ENCODE data around the gene ZNF691. TPM values are rescaled to one million over a fixed set of nuclear protein-coding genes. Genes with fewer than 3 reads are reported as not detected.
"Not testable (repeated sequence)": the region's sequence is repeated elsewhere in the genome, so short reads cannot be mapped to it uniquely, and the experiment has no call there.

The ZNF691 gene
- total RNA-seq, 1 donor from 2014 or later, result 7.7 TPM

DNA sequence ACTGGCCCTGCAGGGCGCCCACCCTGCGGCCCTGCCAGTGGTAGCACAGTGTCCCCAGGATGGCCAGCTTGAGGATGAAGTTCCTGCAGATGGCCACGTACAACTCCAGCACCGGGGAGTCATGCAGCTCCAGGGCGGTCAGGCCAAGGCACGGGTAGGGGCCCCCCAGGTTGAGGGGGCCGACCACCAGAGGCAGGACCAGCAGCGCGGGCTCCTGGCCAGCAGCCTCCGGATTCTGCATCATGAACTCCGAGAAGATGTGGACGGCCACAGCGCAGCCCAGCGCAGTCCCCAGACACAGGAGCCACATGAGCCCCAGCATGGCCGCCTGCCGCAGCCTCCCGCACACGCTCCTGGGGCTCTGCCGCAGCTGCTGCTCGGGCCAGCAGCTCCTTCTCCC is 41.0 kb downstream of the ZNF691 start:
- intact Hi-C loops (cut with DNase I), result no loop called here
- no peak for DNase-seq (ENCODE audit: missing footprints)

DNA sequence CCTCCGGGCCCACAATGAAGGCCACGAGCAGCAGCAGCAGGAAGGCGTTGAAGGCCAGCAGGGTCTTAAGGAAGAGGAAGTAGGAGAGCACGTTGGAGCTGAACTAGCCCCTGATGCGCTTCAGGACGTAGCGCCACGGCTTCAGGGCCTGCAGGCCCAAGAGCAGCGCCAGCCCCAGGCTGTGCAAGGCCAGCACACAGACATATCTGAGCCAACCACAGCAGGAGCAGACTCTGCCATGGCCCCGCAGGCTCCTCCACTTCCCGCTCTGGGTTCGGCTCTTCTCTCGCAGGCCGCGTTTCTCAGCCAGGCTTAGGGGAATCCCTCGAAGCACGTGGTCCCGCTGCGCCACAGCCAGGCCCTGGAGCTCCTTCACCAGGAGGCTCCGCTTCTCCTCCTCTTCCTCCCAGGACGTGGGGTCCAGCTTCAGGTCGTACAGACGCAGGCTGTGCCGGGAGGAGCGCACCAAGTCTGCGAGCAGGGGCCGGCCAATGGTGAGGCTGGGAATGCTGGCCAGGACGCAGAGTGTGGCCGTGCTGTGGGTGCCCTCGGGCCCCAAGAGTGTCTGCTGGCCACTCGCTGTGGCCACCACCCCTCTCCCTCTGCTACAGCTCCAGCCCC is 41.7 kb downstream of the ZNF691 start:
- ATAC-seq (no peak), DNase-seq (ENCODE audit: missing footprints) (no peak)
- intact Hi-C loops (cut with DNase I), result no loop called here

More for the DNA sequence above, 41.0 kb downstream of the ZNF691 start:
- ATAC-seq, result no peak

DNA sequence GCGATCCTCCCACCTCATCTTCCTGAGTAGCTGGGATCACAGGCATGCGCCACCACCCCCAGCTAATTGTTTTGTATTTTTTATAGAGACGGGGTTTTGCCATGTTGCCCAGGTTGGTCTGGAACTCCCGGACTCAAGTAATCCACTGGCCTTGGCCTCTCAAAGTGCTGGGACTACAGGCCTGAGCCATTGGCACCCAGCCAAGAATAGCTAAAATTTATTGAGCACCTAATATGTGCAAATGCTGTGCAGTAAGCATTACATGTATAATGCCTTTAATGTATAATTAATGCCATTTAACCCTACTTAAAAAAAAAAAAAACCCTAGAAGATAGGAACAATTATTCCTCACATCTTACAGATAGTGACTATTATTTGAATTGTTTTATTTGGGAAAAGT is 42.9 kb downstream of the ZNF691 start:
- DNase-seq (ENCODE audit: missing footprints), result no peak
- intact Hi-C loops (cut with DNase I), result no loop called here
- no peak for ATAC-seq

DNA sequence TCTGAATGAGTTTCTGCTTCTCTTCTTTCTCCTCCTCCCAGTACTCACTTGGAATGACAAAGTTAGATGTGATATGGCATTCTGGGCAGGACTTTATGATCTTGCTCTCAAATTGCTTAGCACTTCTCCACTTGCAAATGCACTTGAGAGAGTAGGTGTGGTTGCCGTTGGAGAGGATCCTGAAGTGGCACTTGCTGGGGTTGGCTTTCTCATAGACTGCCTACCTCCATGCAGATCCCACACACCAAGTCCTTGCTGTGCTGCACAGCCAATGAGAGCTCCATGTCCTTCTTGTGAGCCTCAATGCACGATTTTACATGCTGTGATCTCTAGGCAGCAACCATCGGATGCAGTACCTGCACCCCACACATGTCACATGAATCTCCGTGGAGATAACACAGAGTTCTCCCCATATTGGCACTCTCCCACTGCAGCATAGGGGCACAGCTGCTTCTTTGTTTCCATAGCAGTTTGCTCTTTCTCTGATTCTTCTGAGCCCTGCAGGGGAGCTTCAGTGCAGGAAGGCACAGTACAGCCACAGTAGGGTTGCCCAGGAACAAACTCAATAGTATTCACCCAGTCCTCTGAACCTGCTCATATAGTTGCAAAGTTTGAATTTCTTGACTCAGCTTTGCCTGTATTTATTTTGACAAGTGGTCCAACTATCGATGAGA is 45.2 kb downstream of the ZNF691 start:
- ATAC-seq (no peak), DNase-seq (ENCODE audit: missing footprints) (no peak)
- intact Hi-C loops (cut with DNase I), result no loop called here

DNA sequence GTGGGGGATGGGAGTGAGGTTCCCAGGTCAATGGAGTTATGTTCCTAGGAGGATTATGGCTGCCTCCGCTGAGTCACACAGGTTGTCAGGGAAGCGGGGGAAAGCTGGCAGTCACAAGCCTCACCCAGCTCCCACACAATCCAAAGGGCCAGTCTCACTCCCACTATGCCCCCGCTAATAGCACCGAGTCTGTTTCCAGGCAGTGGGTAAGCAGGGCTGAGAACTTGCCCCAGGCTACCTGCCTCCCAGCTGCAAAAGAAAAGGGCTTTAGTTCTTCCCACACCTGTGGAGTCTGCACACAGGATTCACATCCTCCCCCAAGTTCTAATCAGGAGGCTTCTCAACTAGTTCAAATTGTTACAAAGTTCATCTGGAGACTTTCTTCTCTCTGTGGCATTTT is 53.5 kb downstream of the ZNF691 start:
- ATAC-seq; DNase-seq (ENCODE audit: missing footprints); intact Hi-C loops (cut with DNase I): not testable (repeated sequence)

Other genes with a start within 250 kb of the ZNF691 start
- 20.1 TPM for gene PPIH, start 188.2 kb upstream of the ZNF691 start, total RNA-seq
- gene YBX1, start 164.2 kb upstream of the ZNF691 start, total RNA-seq, result 856 TPM
- not detected for gene CLDN19, start 106.4 kb upstream of the ZNF691 start, total RNA-seq
- 9.3 TPM for gene P3H1, start 79.6 kb upstream of the ZNF691 start, total RNA-seq
- gene C1orf50, start 79.4 kb upstream of the ZNF691 start, total RNA-seq, result 8.7 TPM
- not detected for gene TMEM269, start 61.6 kb upstream of the ZNF691 start, total RNA-seq
- gene ERMAP, start 29.5 kb upstream of the ZNF691 start, total RNA-seq, result 2.7 TPM
- 15.3 TPM for gene SVBP, start 29.2 kb upstream of the ZNF691 start, total RNA-seq
- 46.4 TPM for gene SLC2A1, start 112.3 kb downstream of the ZNF691 start, total RNA-seq